Stimulated activated CD8-positive, alpha-beta memory T cell treated with anti-CD3 and anti-CD28 coated beads, Interleukin-12 subunit alpha, Interleukin-12 subunit beta, amount 100 ng/mL, for 24 hours (primary cell): ENCODE results near the gene PTGDR.

ENCODE experiments used
- DNase-seq: peaks from one replicate; pipeline ENCODE4 v3.0.0-alpha.2; 2020; ENCODE audit errors: extremely low read depth

The PTGDR gene, protein sequence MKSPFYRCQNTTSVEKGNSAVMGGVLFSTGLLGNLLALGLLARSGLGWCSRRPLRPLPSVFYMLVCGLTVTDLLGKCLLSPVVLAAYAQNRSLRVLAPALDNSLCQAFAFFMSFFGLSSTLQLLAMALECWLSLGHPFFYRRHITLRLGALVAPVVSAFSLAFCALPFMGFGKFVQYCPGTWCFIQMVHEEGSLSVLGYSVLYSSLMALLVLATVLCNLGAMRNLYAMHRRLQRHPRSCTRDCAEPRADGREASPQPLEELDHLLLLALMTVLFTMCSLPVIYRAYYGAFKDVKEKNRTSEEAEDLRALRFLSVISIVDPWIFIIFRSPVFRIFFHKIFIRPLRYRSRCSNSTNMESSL

DNA sequence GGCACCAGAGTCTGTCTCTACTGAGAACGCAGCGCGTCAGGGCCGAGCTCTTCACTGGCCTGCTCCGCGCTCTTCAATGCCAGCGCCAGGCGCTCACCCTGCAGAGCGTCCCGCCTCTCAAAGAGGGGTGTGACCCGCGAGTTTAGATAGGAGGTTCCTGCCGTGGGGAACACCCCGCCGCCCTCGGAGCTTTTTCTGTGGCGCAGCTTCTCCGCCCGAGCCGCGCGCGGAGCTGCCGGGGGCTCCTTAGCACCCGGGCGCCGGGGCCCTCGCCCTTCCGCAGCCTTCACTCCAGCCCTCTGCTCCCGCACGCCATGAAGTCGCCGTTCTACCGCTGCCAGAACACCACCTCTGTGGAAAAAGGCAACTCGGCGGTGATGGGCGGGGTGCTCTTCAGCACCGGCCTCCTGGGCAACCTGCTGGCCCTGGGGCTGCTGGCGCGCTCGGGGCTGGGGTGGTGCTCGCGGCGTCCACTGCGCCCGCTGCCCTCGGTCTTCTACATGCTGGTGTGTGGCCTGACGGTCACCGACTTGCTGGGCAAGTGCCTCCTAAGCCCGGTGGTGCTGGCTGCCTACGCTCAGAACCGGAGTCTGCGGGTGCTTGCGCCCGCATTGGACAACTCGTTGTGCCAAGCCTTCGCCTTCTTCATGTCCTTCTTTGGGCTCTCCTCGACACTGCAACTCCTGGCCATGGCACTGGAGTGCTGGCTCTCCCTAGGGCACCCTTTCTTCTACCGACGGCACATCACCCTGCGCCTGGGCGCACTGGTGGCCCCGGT lies at the start of gene PTGDR:
PTGDR (plus strand) TSS at position 198 of the 778 bp plus-strand sequence; CDS start at position 315, 117 bp downstream.
- no peak for DNase-seq

DNA sequence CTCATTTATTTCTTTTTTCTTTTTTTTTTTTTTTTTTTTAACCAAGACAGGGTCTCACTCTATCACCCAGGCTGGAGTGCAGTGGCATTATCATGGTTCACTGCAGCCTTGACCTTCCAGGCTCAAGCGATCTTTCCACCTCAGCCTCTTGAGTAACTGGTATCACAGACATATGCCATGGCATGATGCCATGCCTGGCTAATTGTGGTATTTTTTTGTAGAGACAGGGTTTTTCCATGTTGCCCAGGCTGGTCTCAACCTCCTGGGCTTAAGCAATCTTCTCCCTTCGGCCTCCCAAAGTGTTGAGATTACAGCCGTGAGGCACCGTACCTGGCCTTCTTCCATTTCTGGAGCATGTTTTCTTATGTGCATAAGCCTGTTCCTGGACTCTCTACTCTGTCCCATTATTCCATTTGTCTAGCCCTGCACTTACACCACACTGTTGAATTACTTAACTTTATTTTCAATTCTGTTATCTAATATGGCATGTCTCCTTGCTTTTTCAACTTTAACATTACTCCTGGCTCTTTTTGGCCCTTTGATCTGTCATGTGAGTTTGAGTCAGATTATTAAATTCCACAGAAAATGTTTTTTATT lies 47.9 kb upstream of the PTGDR start:
- DNase-seq, result no peak

DNA sequence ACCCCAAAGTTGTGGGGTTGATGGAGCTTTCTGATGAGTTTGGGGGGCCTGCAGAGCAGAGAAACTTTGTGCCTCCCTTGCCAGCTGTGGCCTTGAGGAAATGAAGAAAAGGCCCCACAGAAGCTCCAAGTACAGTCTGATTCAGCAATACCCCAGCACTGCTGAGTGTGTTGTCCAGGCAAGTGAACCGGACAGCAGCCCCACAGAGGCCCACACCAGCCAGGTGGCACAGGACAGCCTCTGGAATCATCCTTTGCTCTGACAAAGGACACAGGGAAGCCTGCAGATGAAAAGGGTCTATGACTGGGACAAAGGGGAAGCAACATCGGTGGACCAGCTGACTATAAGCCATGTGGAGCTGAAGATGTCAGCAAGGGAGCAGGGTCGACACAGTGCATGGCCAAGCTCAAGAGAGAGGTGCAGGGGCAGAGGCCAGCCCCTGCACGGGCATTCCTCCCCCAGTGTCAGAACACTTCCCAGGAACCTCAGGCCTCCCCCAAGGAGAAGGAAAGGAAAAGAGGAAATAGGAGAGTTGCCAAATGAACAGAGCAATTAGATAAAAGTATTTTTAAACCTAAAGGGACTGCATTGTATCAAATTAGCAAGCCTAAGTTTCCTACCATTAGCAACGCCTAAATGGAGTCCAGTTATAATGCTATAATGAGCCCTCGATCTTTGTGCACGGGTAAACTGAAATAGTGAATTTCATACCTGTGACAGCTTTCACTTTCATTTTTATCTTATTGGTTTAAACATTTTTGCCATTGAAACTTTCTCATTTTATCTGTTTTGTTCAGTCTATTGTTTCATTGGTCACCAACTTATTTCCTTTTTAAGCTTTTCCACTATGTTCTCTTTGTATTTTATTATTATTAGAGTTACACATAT lies 46.3 kb upstream of the PTGDR start:
- no peak for DNase-seq

DNA sequence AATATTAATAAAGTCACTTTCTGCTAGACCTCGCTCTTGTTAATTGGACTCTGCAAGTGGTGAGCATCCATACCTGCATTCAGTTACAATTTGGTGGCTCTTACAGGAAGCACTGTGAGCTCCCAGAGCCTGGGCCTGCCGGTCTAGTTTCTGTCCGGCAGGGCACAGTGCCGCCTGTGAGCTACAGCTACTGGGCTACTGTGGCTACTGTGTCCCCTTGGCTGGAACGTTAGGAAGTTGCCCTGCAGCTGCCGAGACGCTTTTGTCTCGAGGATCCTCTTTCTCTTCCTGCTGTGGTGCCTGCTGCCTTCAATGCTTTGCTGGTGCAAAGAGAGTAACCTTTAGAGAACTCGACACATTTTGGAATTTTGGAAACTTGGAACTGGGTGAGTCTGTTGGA lies 44.6 kb upstream of the PTGDR start:
- no peak for DNase-seq

DNA sequence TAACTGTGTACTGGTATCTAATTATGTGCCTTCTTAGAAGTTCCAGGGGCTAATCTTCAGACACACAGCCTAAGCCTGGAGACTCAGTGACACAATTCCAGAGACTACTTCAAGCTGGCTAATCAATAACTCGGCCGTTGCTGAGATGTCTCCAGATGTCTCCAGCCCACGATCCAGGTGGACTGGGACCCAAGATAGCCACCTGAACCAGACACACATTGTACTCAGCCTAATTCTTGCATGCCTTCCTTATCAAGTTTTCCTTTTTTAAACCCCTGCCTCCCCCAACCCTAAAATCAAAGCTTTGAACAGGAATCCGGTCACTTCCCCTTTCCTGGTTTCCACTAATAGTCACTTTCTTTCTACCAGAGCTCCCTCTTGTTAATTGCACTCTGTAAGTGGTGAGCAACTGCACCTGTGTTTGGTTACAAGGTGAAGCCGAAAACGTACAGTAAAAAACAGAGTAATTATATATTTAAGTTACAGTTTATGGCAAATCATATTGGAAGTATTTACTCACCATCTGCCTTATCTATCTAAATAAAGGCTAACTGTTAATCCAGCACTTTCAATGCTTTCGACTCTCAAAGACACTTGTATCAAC lies 39.8 kb upstream of the PTGDR start:
- DNase-seq, result no peak

DNA sequence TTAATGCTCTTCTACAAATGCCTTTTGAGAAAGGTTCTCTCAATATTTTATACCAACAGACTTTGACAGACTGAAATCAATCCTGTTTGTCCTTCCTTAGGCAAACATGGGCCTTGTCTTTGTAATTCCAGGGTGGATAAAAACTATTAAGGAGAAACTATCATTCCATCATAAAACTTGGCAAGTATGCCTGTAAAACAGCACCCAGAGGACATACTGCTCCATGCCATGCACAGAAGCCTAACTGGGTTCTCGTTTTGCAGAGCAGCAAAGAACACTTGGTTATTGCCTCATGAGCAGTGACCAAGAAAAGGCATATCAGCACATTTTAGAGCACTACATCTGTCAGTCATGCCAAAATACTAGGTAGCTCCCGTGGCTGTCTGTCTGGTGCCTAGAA lies 33.8 kb upstream of the PTGDR start:
- no peak for DNase-seq

DNA sequence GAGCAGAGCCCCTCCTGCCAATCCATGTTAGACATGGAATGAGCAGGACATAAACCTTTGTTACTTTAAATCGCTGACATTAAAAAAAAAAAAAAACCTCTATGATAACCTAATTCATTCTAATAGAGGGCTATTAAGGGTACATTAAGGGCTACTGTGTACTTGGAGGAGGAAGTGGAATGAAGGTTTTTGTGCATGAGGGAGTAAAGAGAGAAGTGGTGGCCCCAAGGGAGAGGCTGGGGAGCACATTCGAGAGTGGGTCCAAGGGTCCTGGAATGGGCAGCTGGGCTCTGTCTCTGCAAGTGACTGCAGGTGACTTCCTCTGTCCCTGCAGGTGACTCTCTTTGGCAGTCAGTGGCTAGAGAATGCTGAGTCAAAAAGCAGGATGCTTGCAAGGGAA lies 32.1 kb upstream of the PTGDR start:
- no peak for DNase-seq

DNA sequence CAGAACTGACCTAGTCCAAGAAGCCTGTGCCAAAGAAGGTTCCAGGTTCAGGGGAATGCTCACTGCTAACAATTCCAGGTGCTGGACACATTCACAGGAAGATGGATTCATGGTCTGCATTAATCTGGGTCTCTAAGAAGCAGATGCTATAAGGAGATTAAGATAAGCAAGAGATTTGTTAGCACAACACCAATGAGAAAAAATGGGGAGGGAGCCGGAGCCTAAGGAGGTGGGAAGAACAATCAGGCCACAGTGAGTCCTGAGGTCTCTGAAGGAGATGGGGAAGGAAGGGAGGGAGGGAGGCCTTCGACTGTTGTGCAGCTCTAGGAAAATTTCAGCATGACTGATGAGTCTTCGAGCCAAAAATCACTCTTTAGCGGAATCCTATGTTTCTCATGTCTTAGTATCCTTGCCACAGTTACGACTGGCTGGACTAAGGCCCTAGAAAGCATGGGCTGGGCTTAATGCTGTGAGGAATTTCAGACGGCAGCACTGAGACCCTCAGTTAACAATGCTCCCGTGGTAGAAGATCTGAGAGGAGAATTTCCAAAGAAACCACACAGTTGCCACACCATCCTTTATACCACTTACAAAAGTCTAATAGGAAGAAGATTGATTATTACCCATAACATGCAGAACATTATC lies 31.5 kb upstream of the PTGDR start:
- DNase-seq, result no peak

DNA sequence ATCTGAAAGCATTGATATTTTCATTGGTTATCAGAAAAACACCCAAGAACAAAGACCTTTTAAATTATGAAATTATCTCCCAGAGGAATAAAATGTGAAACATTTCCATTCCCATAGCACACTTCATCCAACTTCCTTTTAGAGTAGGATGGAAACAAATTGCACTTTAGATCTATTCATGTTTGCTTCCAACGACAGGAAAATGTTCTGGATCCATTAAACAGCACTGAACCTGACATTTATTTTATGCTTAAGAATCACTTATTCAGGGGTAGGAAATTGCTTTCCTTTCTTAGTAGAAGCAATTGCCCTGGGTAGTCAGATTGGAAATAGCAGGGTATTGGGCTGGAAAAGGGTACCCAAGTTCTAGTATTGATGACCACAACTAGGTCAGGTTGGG lies 28.8 kb upstream of the PTGDR start:
- DNase-seq, result no peak

DNA sequence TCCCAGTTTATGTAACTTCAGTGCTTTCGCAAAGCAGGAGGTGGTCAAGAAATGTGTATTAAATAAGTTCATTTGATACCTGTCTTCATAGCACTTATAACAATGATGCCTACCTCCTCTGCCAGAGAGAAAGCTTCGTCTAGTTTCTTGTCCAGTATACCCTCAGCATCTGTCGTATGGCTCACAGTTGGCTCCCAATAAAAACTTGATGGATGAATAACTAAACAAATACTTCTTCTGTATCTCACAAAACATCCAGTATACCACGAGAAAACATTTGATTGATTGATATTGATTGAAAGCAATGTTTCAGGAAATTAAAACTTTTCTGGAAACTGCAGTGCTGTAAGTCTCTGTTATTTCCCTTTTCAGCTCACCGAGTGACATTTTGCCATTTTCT lies 26.9 kb upstream of the PTGDR start:
- DNase-seq, result no peak

DNA sequence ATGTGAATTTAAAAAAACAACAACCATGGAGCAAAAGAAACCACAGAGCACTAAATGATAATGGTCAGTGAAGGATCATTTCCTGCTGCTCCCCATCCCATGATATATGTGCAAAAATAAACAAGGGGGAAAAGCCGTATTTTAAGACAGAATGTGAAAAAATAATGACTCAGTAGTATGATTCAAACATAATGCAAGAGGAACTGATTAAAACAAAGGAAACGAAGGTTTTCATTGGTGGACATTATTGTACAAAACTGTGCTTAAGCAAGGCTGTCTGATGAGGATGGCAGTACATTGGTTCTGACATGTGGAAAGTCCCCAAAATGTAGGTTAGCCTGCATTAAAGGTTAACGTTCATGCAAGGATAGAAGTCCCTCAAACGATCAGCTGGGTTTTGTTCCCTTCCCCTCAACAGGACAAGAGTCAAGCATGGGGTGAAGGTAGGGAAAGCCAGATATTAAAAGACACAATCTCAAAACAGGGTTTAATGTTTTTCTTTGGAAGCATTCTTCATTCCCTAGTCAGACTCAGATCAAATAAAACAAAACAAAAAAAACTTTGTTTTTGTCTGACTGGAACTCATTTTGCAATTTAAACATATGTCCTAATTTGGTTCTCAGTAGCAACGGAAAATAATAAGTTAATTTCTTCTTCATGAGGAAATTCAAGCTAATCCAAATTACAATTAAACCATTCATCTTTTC lies 26.3 kb upstream of the PTGDR start:
- DNase-seq, result no peak

DNA sequence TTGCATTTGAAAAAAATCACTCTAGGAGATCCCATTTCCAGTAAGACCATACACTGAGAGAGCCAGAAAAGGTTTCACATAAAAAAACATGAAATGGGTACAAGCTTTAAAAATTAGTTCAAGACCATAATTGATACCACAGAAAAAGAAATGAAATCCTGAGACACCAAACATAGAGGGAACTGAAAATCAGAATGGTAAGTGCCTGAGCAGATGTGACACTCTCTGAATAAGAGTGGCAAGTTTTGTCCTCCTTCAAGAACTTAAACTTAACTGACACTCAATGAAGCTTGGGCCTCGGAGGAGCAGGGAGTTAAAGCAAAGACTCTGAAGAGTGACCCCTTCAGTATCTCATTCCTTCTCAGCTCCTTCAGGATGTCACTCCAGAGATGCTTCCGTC lies 23.2 kb upstream of the PTGDR start:
- DNase-seq, result no peak

DNA sequence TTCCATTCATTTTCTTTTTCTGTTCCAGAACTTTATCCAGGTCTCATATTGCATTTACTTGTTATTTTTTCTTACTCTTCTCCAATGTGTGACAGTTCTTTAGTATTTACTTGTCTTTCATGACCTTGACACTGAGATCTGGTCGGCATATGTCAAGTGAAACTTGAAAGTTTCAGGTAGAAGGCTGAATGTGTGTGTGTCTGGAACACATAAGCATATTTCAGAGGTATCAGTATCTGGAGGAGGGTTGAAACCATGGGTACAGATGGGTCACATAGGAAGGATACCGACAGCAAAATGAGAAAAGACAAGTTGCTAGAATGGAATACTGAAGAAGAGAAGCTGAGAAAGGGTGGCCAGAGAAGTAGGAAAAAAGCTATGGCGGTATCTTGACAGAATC lies 22.5 kb upstream of the PTGDR start:
- no peak for DNase-seq

DNA sequence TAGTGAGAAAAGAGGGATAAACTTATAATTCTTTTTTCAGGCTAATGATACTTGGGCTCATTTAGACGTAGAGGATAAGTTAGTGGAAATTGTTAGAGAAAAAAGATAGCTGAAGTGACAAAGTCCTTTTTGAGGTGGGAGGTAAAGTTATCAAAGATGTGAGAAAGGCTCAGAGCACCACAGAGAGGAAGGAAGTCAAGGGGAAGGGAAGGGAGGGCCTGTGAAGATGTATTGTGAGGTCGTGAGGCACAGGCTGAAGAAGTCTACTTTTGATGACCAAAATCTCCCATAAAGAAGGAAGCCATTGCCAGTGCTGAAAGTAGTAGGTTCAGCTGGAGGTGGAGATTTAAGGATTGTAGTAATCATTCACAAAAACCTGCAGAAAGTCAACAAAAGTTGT lies 19.4 kb upstream of the PTGDR start:
- DNase-seq, result no peak

DNA sequence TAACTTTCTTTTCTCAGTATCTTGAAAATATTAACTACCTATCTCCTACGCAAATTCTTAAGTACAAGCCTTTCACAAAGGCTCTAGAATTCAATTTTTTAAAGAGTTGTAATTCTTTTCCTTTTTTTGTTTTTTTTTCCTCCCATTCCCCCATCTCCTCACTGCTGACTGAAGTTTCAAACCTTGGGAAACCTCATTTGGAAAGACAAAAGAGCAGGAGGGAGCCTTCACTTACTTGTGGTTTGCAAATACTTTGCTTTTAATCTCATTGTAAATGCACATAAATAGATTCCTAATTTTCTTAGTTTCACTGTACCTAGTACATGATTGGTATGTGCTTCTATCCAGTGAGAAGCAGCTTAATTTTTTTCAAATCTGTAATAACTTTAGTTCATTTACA lies 15.8 kb upstream of the PTGDR start:
- no peak for DNase-seq

DNA sequence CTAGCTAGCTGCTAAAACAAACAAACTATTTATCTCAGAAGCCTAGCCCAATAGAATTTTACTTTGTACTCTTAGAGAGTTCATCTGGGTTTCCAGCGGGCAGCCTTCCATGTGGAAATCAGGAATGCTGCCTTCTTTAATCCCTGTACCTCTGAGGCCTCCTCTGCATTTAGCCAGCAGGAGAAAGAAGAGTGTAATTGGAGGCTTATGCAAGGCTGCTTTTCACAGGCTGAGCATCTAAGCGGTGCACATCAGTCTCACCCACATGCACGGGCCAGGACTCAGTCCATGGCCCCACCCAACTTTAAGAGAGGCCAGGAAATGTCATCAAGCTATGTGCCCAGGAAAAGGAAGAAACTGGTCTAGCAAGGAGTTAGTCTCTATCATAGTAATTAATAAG lies 14.0 kb upstream of the PTGDR start:
- DNase-seq, result no peak

DNA sequence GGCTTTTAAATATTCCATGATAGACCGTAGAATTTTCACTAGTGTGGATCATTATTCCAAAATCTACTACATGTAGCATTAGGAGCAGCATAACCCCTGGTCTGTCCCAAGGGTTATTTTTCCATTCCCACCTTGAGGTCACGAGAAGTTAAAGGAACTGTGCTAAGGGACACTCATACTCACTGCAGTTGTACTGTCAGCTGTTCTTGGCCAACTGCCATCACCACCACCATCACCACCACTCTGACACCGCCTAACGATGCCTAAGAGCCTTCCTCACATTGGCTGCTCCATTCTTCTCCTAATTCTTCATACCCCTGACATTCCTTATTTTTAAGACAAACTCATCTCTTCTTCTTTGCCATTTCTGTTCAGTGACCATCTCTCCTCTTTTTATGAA lies 13.4 kb upstream of the PTGDR start:
- no peak for DNase-seq

DNA sequence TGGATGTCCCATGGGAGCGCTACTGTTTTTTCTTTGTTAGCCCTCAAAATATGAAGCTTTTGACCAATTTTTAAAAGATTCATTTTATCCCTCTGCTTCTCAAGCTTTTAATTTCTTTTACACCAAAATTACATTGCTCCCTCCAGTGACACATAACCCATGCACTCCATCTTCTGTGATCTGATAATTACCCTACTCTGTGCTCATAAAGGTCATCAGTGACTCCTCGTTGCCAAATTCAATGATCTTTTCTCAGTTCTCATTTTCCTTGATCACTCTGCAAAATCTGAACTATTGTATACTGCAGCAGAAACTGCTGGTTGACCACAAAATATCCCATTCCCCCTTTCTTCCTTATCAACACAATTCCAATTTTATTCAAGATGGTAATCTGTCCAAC lies 8.7 kb upstream of the PTGDR start:
- no peak for DNase-seq

DNA sequence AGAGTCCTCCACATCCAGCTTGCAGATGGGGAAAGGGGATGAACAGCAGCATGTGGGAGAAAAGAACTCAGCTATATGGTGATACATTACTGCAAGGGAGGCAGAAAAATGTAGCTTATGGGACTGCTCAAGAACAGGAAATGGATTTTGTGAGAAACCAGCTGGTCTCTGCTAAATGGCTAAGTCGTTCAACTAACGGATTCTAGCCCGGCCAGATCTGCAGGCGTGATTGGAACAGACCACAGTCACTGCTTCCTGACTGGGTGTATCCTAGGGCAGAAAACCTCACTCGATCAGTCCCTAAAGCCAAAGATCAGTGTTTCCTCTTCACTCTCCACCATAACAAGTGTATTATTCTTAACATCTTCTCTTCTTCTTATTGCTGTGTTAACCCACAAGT lies 8.1 kb upstream of the PTGDR start:
- DNase-seq, result no peak

DNA sequence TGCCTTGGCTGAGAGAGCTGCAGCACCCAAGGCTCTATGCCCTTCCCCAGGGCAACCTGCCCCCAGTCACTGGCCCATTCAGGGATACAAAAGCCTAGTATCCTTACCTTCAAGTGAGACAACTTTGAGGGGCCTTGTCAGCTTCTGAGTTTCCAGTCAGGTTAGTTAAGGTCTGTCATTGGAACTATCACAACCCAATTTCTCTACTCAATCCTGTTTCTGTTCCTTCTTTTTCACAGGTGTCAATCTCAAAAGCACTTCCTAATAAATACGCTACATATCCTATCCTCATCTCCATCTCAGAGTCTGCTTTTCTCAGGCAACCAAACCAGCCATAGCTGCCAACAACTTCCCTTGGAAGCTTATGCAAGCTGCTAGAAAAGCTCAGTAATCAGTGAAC lies 4.9 kb upstream of the PTGDR start:
- DNase-seq, result no peak
